ENCODE data around the gene HEMK1.

The HEMK1 gene

GRCh38 chr3:50616770-50617095 lies 47.4 kb downstream of the HEMK1 start:
- DNase-seq (ENCODE audit: low spot score): peak; percentile 97

GRCh38 chr3:50617096-50617791 lies 47.9 kb downstream of the HEMK1 start, which contains the start of gene MAPKAPK3:
Gene MAPKAPK3, plus strand, starts transcription at chr3:50617151. Its CDS starts 415 bp downstream, at chr3:50617566.
- peak; percentile 28 for DNase-seq (ENCODE audit: low spot score)

- no peak for DNase-seq (ENCODE audit: low spot score)
Observed at GRCh38 chr3:50617911-50618481, 48.7 kb downstream of the HEMK1 start.

- DNase-seq (ENCODE audit: low spot score): no peak
Observed at GRCh38 chr3:50620420-50620819, 51.1 kb downstream of the HEMK1 start.

GRCh38 chr3:50620820-50621219 lies 51.5 kb downstream of the HEMK1 start:
- DNase-seq (ENCODE audit: low spot score): peak; percentile 35

- DNase-seq (ENCODE audit: low spot score): no peak
Observed at GRCh38 chr3:50622881-50623280, 53.6 kb downstream of the HEMK1 start.

GRCh38 chr3:50623840-50624474 lies 54.6 kb downstream of the HEMK1 start:
- DNase-seq (ENCODE audit: low spot score): peak; percentile 22

- DNase-seq (ENCODE audit: low spot score): no peak
Observed at GRCh38 chr3:50624634-50625033, 55.3 kb downstream of the HEMK1 start.

- no peak for DNase-seq (ENCODE audit: low spot score)
Observed at GRCh38 chr3:50625231-50626182, 56.2 kb downstream of the HEMK1 start.

GRCh38 chr3:50626401-50626800 lies 57.1 kb downstream of the HEMK1 start:
- DNase-seq (ENCODE audit: low spot score): no peak

GRCh38 chr3:50627407-50628051 lies 58.2 kb downstream of the HEMK1 start:
- DNase-seq (ENCODE audit: low spot score): peak; percentile 79

GRCh38 chr3:50628601-50629000 lies 59.3 kb downstream of the HEMK1 start:
- DNase-seq (ENCODE audit: low spot score): no peak

GRCh38 chr3:50630394-50630793 lies 61.1 kb downstream of the HEMK1 start:
- DNase-seq (ENCODE audit: low spot score): no peak

GRCh38 chr3:50630877-50631276 lies 61.6 kb downstream of the HEMK1 start:
- DNase-seq (ENCODE audit: low spot score): no peak

- no peak for DNase-seq (ENCODE audit: low spot score)
Observed at GRCh38 chr3:50632450-50632849, 63.1 kb downstream of the HEMK1 start.

- no peak for DNase-seq (ENCODE audit: low spot score)
Observed at GRCh38 chr3:50633230-50633790, 64.0 kb downstream of the HEMK1 start.

- no peak for DNase-seq (ENCODE audit: low spot score)
Observed at GRCh38 chr3:50635066-50635465, 65.7 kb downstream of the HEMK1 start.

- DNase-seq (ENCODE audit: low spot score): no peak
Observed at GRCh38 chr3:50637011-50637410, 67.7 kb downstream of the HEMK1 start.

GRCh38 chr3:50637945-50638344 lies 68.6 kb downstream of the HEMK1 start:
- no peak for DNase-seq (ENCODE audit: low spot score)

GRCh38 chr3:50639055-50639494 lies 69.8 kb downstream of the HEMK1 start:
- DNase-seq (ENCODE audit: low spot score): peak; percentile 91

- DNase-seq (ENCODE audit: low spot score): no peak
Observed at GRCh38 chr3:50642382-50642781, 73.1 kb downstream of the HEMK1 start.
